ENCODE data around the gene B4GALNT2.

Gene B4GALNT2

GRCh38 chr17:49086649-49087048 is 45.9 kb upstream of the B4GALNT2 start:
- H3K36me3 ChIP-seq (ENCODE audit: control insufficient read depth, low read length): no peaks in the 10 kb centered on the region
- H3K9me2 ChIP-seq (replicated peaks; ENCODE audit: control insufficient read depth, low read length): no peaks in the 10 kb centered on the region
- no peak for TF ChIP-seq CTCF (IDR thresholded peaks at IDR 0.05; ENCODE audit: low read depth, low read length, poor library complexity, severe bottlenecking)
- TF ChIP-seq EZH2phosphoT487 (IDR thresholded peaks at IDR 0.05; ENCODE audit: borderline replicate concordance, low read length): no peak
- H3K4me2 ChIP-seq (ENCODE audit: low read length): no peak overlapping the region
- no peaks in the 10 kb centered on the region for H4K20me1 ChIP-seq (ENCODE audit: control insufficient read depth, insufficient read depth, low read depth, low read length)
- no peaks in the 10 kb centered on the region for H3K9me3 ChIP-seq (ENCODE audit: control insufficient read depth, insufficient read depth, low read length)
- no peaks in the 10 kb centered on the region for H3F3A ChIP-seq (ENCODE audit: control insufficient read depth, insufficient read depth)
- no peak overlapping the region for H3K4me3 ChIP-seq (ENCODE audit: low read length)
- no peaks in the 10 kb centered on the region for H3K79me2 ChIP-seq (ENCODE audit: control insufficient read depth, low read length)
- H3K27ac ChIP-seq (ENCODE audit: low read depth, low read length): no peak overlapping the region
- no peaks in the 10 kb centered on the region for H3K4me1 ChIP-seq (ENCODE audit: control insufficient read depth, low read length)
- H3K27me3 ChIP-seq (ENCODE audit: control insufficient read depth, low read length): peaks cover 5% of the 10 kb centered on the region

GRCh38 chr17:49089094-49089493 is 43.5 kb upstream of the B4GALNT2 start:
- no peak for TF ChIP-seq CTCF (IDR thresholded peaks at IDR 0.05; ENCODE audit: low read depth, low read length, poor library complexity, severe bottlenecking)
- TF ChIP-seq EZH2phosphoT487 (IDR thresholded peaks at IDR 0.05; ENCODE audit: borderline replicate concordance, low read length): no peak
- no peaks in the 10 kb centered on the region for H3K9me2 ChIP-seq (replicated peaks; ENCODE audit: control insufficient read depth, low read length)
- no peak overlapping the region for H3K4me2 ChIP-seq (ENCODE audit: low read length)
- H3K27ac ChIP-seq (ENCODE audit: low read depth, low read length): no peak overlapping the region
- H3K27me3 ChIP-seq (ENCODE audit: control insufficient read depth, low read length): peaks cover 5% of the 10 kb centered on the region
- H4K20me1 ChIP-seq (ENCODE audit: control insufficient read depth, insufficient read depth, low read depth, low read length): no peaks in the 10 kb centered on the region
- H3K79me2 ChIP-seq (ENCODE audit: control insufficient read depth, low read length): no peaks in the 10 kb centered on the region
- H3K9me3 ChIP-seq (ENCODE audit: control insufficient read depth, insufficient read depth, low read length): no peaks in the 10 kb centered on the region
- no peaks in the 10 kb centered on the region for H3K36me3 ChIP-seq (ENCODE audit: control insufficient read depth, low read length)
- no peaks in the 10 kb centered on the region for H3F3A ChIP-seq (ENCODE audit: control insufficient read depth, insufficient read depth)
- H3K4me1 ChIP-seq (ENCODE audit: control insufficient read depth, low read length): no peaks in the 10 kb centered on the region
- H3K4me3 ChIP-seq (ENCODE audit: low read length): no peak overlapping the region

DNA sequence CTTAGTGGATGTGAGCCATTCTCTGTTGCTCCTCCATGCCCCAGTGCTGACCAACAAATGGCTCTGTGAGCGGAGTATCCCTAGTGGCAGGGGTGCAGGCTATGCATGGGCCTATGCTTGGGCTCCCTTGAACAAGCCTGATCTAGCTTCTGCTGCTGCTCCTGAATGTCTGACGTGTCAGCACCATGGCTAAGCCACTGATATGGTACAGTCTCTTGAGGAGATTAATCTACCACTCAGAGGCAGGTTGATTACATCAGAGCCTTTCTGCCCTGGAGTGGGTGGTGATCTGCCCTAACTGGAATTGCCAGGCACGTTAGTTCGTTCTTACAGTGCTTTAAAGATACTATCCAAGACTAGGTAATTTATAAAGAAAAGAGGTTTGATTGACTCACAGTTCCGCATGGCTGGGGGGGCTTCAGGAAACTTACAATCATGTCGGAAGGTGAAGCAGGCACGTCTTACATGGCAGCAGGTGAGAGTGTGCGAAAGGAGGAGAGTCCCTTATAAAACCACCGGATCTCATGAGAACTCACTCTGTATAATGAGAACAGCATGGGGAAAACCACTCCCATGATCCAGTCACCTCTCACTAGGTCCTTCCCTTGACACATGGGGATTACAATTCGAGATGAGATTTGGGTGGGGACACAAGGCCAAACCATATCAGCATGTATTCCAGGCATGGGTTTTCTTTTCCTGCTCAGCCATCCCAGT is 41.5 kb upstream of the B4GALNT2 start:
- Histone ChIP-seq H4K20me1 (ENCODE audit: control insufficient read depth, insufficient read depth, low read depth, low read length) (no peaks in the 10 kb centered on the region), H3K4me3 (ENCODE audit: low read length) (no peak overlapping the region), H3K4me1 (ENCODE audit: control insufficient read depth, low read length) (no peaks in the 10 kb centered on the region), H3K36me3 (ENCODE audit: control insufficient read depth, low read length) (no peaks in the 10 kb centered on the region), H3K9me2 (replicated peaks; ENCODE audit: control insufficient read depth, low read length) (no peaks in the 10 kb centered on the region), H3F3A (ENCODE audit: control insufficient read depth, insufficient read depth) (no peaks in the 10 kb centered on the region), H3K27ac (ENCODE audit: low read depth, low read length) (no peak overlapping the region), H3K79me2 (ENCODE audit: control insufficient read depth, low read length) (no peaks in the 10 kb centered on the region), H3K4me2 (ENCODE audit: low read length) (no peak overlapping the region), H3K9me3 (ENCODE audit: control insufficient read depth, insufficient read depth, low read length) (no peaks in the 10 kb centered on the region), H3K27me3 (ENCODE audit: control insufficient read depth, low read length) (peaks cover 3% of the 10 kb centered on the region; the same call in 1 of the 2 replicates)
- TF ChIP-seq CTCF (IDR thresholded peaks at IDR 0.05; ENCODE audit: low read depth, low read length, poor library complexity, severe bottlenecking) (no peak), EZH2phosphoT487 (IDR thresholded peaks at IDR 0.05; ENCODE audit: borderline replicate concordance, low read length) (no peak)
